ENCODE measurements around the gene COX19. TPM values are rescaled to one million over a fixed set of nuclear protein-coding genes. Genes with fewer than 3 reads are reported as not detected.

The COX19 gene
- polyA plus RNA-seq, 3 donors = 7.4 to 15.0 (median 7.6) TPM

- Histone ChIP-seq H3K36me3 (replicated peaks in 1 of 2; ENCODE audit: control insufficient read depth in 1 of 2, insufficient read depth in 2 of 2, low read length in 2 of 2) (peaks cover 10% of the 10 kb centered on the region in 2 donors), H3K9ac (ENCODE audit: insufficient read depth, low read length, poor library complexity, severe bottlenecking) (no peak overlapping the region), H3K4me3 (replicated peaks in 1 of 3; ENCODE audit: low read depth in 2 of 3, low read length in 3 of 3) (no peak overlapping the region), H3K4me1 (ENCODE audit: control insufficient read depth in 1 of 2, insufficient read depth in 2 of 2, low read length in 2 of 2) (peaks cover 20 to 23% of the 10 kb centered on the region in 2 donors), H3K27ac (ENCODE audit: low read depth in 1 of 2, low read length in 2 of 2) (no peak overlapping the region), H3K4me2 (replicated peaks; ENCODE audit: extremely low read depth, low read length, poor library complexity, severe bottlenecking) (no peak overlapping the region), H3K27me3 (ENCODE audit: control insufficient read depth in 2 of 2, insufficient read depth in 2 of 2, low read length in 2 of 2) (no peaks in the 10 kb centered on the region), H3K79me2 (ENCODE audit: insufficient read depth, low read length) (peaks cover 29% of the 10 kb centered on the region), H2AFZ (ENCODE audit: insufficient read depth, low read depth, low read length, poor library complexity, severe bottlenecking) (no peak overlapping the region), H3K9me3 (replicated peaks in 1 of 2; ENCODE audit: control insufficient read depth in 1 of 2, insufficient read depth in 1 of 2, low read length in 2 of 2) (no peaks in the 10 kb centered on the region), H4K20me1 (ENCODE audit: insufficient read depth, low read length) (peaks cover 24% of the 10 kb centered on the region)
- DNase-seq = no peak
- Mint-ChIP-seq H3K9me3 (peaks cover 0 to 1% (median 0%) of the 10 kb centered on the region in 7 donors), H3K36me3 (peaks cover 9 to 10% of the 10 kb centered on the region in 2 donors), H3K27ac (no peak overlapping the region), H3K27me3 (ENCODE audit: low read depth in 3 of 3) (peaks cover 0 to 5% (median 3%) of the 10 kb centered on the region in 3 donors), H3K4me1 (peaks cover 17% of the 10 kb centered on the region), H3K4me3 (no peak overlapping the region)
- TF ChIP-seq, protein P1, sequence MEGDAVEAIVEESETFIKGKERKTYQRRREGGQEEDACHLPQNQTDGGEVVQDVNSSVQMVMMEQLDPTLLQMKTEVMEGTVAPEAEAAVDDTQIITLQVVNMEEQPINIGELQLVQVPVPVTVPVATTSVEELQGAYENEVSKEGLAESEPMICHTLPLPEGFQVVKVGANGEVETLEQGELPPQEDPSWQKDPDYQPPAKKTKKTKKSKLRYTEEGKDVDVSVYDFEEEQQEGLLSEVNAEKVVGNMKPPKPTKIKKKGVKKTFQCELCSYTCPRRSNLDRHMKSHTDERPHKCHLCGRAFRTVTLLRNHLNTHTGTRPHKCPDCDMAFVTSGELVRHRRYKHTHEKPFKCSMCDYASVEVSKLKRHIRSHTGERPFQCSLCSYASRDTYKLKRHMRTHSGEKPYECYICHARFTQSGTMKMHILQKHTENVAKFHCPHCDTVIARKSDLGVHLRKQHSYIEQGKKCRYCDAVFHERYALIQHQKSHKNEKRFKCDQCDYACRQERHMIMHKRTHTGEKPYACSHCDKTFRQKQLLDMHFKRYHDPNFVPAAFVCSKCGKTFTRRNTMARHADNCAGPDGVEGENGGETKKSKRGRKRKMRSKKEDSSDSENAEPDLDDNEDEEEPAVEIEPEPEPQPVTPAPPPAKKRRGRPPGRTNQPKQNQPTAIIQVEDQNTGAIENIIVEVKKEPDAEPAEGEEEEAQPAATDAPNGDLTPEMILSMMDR (IDR thresholded peaks at IDR 0.05) = no peak
- intact Hi-C loops (cut with micrococcal nuclease) = loop anchor here (5.0 to 10.0 kb wide), 3 partner anchors 157 to 185 kb away; partner anchors contain the start of gene ZFAND2A (in 1 of the 2)
- WGBS (ENCODE audit: insufficient coverage) = 74% methylated on average over 18 of the region's 19 CpGs
Observed at GRCh38 chr7:977326-978048, 2.1 kb upstream of the COX19 start.

- Histone ChIP-seq H3K4me3 (replicated peaks in 1 of 3; ENCODE audit: low read depth in 2 of 3, low read length in 3 of 3) (no peak overlapping the region), H3K27me3 (ENCODE audit: control insufficient read depth in 2 of 2, insufficient read depth in 2 of 2, low read length in 2 of 2) (no peaks in the 10 kb centered on the region), H3K9ac (ENCODE audit: insufficient read depth, low read length, poor library complexity, severe bottlenecking) (no peak overlapping the region), H3K4me2 (replicated peaks; ENCODE audit: extremely low read depth, low read length, poor library complexity, severe bottlenecking) (no peak overlapping the region), H3K79me2 (ENCODE audit: insufficient read depth, low read length) (peaks cover 34% of the 10 kb centered on the region), H3K4me1 (ENCODE audit: control insufficient read depth in 1 of 2, insufficient read depth in 2 of 2, low read length in 2 of 2) (peaks cover 26 to 28% of the 10 kb centered on the region in 2 donors), H3K9me3 (replicated peaks in 1 of 2; ENCODE audit: control insufficient read depth in 1 of 2, insufficient read depth in 1 of 2, low read length in 2 of 2) (no peaks in the 10 kb centered on the region), H2AFZ (ENCODE audit: insufficient read depth, low read depth, low read length, poor library complexity, severe bottlenecking) (no peak overlapping the region), H3K27ac (ENCODE audit: low read depth in 1 of 2, low read length in 2 of 2) (no peak overlapping the region), H4K20me1 (ENCODE audit: insufficient read depth, low read length) (peaks cover 30% of the 10 kb centered on the region), H3K36me3 (replicated peaks in 1 of 2; ENCODE audit: control insufficient read depth in 1 of 2, insufficient read depth in 2 of 2, low read length in 2 of 2) (peaks cover 16% of the 10 kb centered on the region in 2 donors)
- peaks cover 20% of the 10 kb centered on the region for H3K4me1 Mint-ChIP-seq
- no peak overlapping the region for H3K27ac Mint-ChIP-seq
- no peak for DNase-seq
- peaks cover 15 to 16% of the 10 kb centered on the region in 2 donors for H3K36me3 Mint-ChIP-seq
- TF ChIP-seq, protein P1 (IDR thresholded peaks at IDR 0.05) = no peak
- H3K9me3 Mint-ChIP-seq = peaks cover 0 to 1% (median 0%) of the 10 kb centered on the region in 7 donors
- H3K27me3 Mint-ChIP-seq (ENCODE audit: low read depth in 3 of 3) = peaks cover 0 to 5% (median 3%) of the 10 kb centered on the region in 3 donors
- 86% methylated on average over 19 of the region's 19 CpGs for WGBS (ENCODE audit: insufficient coverage)
- intact Hi-C loops (cut with micrococcal nuclease) = loop anchor here (5.0 to 10.0 kb wide), 3 partner anchors 158 to 185 kb away; partner anchors contain the start of gene ZFAND2A (in 1 of the 2)
- no peak overlapping the region for H3K4me3 Mint-ChIP-seq
Observed at GRCh38 chr7:976901-977325, 1.6 kb upstream of the COX19 start.

Data from CD14-positive monocyte (primary cell).